ENCODE results near the gene THBS4.

THBS4 gene

DNA sequence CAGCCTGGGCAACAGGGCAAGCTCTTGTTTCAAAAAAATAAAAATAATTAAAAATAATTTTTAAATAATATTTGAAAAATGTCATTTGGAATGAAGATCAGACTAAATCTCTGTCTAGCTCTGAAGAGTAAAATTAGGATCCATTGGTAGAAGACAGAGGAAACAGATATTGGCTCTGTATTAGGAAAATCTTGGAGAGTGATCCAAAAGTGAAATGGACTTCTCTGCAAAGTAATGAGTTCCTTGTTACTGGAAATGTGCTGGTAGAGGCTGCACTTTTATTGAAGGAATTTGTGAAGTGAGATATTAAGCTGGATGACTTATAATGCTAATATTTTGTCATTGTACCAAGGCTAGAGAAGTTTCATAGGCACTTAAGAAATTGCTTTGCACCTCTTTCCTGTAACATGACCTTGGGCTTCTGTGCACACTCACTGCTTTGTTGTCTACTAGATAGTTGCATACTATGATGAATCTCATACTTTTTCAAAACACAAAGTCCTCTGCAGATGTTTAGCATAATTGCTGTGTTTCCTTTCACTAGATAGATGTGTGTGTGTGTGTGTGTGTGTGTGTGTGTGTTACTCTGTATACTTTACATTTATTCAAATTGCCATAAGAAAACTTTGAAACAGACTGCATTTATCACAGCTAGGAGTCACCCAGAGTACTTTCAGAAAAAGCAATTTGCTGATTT is 13.1 kb downstream of the THBS4 start:
- no peak for DNase-seq (ENCODE audit: low read depth)

DNA sequence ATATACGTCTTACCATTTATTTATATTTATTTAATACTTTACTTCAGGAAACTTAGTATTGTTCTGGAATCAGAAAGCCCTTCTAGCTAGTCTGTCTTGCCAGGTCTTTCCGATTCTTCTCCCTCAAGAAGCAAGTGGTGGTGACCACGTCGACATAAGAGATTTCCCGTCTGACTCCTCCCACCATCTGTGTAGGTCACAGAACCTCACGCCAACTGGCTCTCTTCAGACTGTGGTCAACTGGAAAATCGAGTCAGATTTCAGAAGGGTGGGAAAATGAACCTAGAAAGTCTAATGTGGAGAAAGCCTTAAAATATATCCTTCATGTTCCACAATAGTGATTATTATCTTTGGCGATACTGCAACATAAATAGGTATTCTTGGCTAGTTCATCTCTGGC is 17.3 kb downstream of the THBS4 start:
- no peak for DNase-seq (ENCODE audit: low read depth)

DNA sequence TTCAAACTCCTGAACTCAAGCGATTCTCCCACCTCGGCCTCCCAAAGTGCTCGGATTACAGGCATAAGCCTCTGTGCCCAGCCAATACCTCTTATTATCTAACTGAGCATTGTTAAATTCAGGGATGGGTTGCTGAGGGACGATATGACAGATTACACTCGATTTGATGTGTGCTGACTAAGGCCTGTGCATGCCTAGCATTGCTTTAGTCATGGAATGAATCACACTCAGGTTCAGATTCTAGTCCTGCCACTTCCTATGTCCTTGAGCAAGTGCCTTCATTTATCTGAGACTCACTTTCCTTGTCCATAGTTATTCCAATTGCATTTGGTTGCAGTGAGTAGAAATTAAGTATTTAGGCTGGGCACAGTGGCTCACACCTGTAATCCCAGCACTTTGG is 19.5 kb downstream of the THBS4 start:
- DNase-seq (ENCODE audit: low read depth): no peak

DNA sequence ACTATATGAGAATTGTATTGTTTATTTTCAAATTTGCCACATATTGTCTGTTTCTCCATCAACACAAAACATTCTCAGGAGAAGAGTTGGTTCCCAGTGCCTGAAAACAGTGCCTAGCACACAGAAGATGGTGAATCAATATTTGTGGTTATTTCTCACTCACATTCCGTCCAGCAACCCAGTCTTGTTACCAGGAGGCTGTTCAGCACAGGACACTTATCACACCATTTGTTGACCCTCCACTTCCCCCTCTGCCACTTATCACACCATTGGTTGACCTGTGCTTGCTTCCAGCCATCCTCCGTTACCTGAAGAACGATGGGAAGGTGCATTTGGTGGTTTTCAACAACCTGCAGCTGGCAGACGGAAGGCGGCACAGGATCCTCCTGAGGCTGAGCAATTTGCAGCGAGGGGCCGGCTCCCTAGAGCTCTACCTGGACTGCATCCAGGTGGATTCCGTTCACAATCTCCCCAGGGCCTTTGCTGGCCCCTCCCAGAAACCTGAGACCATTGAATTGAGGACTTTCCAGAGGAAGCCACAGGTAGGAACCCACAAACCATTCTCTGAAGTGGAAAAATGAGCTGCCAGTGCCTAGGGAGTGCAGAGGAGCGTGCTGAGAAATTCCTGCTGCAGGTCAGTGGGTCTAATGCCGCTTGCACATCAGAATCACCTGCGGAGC is 20.5 kb downstream of the THBS4 start:
- DNase-seq (ENCODE audit: low read depth): no peak

DNA sequence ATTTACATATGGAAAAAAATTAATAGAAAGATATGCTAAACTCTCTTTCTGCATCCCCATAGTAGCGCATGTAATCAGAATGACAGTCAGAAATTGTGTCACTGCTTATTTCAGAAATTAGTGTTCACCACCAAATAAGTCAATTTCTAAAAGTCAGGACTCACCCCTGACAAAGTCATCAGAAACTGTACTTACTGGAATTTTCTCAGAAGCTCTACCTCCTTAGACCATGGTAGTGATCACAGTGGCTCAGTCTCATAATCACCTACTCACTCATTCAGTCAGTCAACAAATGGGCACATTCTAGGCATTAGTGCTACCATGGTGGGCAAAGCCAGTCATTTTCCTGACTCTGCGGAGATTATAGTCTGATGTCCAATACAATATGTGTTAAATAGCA is 22.0 kb downstream of the THBS4 start:
- DNase-seq (ENCODE audit: low read depth): no peak

DNA sequence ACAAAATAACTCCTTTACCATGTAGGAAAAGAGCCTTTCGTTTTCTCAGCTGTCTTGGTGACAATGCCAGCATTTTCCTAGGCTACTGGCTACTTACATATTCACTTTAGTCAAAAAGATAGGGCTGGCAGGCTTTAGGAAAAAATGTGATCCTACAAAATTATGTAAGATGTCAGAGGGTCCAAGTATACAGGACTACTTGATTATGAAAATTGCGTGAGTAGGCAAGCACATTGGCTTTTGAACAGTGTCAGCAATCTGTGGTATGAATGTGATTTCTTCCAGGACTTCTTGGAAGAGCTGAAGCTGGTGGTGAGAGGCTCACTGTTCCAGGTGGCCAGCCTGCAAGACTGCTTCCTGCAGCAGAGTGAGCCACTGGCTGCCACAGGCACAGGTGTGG is 22.8 kb downstream of the THBS4 start:
- no peak for DNase-seq (ENCODE audit: low read depth)

DNA sequence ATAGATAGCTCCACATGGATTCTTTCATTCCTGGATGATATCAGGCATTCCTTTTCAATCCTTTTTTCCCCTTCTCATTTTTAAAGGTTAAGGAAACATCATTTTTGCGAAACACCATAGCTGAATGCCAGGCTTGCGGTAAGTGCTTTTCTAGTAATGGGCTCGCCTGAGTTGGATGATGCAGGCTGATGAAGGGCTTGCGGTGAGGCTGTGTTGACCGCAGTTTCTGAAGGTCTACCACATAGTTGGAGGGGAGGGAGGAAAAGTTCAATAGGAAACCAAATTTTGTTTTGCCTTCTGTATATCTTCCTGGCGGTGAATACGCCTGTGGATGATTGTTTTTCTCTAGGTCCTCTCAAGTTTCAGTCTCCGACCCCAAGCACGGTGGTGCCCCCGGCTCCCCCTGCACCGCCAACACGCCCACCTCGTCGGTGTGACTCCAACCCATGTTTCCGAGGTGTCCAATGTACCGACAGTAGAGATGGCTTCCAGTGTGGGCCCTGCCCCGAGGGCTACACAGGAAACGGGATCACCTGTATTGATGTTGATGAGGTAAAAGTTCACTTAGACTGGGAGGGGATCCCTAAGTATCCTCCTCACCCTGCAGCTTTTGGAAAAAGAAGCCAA is 24.3 kb downstream of the THBS4 start:
- DNase-seq (ENCODE audit: low read depth): no peak

DNA sequence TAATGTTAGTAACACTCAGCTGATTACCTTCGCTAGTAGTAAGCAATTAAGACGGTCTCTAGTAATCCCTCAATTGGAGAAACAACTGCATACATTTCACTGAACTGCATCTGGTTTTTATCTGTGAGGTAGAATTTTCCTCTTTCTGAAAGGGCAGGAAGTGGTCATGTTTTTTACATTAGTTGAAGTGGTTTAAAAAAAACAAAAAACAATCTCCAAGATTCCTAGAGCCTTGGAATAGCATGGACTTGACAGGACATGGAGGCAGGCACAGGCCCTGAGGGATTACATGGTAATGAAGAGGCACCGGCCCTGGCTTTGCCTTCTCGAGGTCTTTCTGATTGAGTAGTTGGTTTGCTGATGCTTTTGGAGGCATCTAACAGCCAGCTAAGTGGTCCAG is 25.8 kb downstream of the THBS4 start:
- no peak for DNase-seq (ENCODE audit: low read depth)

DNA sequence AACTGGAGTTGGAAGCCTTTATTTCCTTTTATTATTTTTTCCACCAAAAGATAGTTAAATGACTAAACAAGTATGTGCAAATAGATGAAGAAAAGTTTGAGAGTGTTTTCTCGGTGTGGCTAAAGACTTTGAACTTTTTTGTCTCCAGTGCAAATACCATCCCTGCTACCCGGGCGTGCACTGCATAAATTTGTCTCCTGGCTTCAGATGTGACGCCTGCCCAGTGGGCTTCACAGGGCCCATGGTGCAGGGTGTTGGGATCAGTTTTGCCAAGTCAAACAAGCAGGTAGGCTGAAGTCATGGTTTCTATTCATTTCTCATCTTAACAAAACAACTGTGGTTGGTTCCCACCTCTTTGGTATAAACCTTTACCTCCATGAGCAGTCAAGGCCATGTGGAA is 26.4 kb downstream of the THBS4 start:
- no peak for DNase-seq (ENCODE audit: low read depth)

DNA sequence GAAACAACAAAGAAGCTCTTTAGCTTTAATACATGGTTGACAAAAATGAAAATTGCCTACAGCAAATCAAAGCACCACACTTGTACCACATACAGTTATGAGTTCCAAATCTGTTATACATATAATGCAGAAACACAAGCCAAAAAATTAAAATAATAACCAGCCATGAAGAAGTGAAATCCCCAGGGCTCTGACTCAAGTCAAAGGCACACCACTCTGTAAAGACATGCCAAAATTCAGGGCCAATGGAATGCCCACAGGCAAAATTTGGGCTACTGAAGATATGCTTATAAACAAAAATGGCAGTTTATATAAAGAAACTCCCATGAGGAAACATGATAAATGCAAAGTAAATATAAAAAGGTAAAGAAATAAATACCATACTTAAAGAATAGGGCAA is 29.0 kb downstream of the THBS4 start:
- DNase-seq (ENCODE audit: low read depth): no peak

DNA sequence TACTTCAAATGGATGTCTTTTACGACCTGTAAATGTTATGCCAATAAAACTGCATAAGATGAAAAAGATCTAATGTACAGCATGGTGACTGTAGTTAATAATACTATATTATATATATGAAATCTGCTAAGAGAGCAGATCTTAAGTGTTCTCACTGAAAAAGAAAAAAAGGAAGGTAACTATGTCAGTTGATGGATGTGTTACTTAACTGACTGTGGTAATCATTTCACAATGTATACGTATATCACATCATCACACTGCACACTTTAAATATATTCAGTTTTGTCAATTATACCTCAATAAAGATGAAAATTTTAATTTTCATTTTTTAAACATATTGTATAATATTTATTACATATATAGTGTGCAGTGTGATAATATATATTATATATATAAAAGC is 31.9 kb downstream of the THBS4 start:
- no peak for DNase-seq (ENCODE audit: low read depth)

DNA sequence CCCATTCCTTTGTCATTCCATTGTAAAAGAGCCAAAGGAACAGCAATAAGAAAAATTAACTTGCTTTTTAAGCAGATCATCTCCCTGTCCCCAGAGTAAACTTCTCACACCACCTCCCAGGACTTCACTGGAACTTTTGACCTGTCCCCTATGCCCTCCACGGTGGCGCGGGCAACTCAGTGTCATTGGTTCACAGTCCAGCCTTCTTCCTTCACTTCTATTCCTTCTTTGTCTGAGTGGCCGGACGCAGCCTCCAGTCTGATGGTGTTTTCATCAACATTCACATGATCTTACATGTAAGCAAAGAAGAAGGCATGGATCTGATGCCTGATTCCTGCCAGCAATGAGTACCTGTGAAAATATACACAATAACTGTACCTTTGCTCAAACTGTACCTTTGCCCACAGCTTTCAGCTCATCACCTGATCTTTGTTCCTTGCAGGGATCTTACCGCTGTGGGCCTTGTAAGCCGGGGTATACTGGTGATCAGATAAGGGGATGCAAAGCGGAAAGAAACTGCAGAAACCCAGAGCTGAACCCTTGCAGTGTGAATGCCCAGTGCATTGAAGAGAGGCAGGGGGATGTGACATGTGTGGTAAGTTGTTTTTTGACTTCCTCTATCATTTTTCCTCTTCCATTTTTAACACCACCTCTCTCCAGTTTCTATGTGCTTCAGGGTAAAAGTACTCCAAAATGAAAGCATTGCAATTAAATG is 32.5 kb downstream of the THBS4 start:
- DNase-seq (ENCODE audit: low read depth): no peak

DNA sequence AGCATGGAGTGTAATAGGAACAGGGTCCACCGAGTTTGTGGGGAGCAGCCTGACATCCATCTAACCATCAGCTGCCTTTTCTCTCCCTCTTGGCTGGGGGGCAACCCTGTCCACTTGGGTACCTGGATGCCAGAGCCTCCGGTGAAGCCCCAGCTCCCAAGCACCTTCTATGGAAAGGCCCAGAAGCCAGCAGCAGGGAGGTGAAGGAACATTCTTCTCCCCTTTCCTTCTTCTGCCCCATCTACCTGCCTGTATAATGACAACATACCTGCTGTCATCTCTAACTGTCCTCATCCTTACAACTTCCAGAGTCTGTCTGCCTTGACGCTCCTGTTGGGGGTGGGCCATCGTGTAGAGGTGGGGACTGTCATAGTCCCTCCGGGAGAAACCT is 33.1 kb downstream of the THBS4 start:
- DNase-seq (ENCODE audit: low read depth): no peak

DNA sequence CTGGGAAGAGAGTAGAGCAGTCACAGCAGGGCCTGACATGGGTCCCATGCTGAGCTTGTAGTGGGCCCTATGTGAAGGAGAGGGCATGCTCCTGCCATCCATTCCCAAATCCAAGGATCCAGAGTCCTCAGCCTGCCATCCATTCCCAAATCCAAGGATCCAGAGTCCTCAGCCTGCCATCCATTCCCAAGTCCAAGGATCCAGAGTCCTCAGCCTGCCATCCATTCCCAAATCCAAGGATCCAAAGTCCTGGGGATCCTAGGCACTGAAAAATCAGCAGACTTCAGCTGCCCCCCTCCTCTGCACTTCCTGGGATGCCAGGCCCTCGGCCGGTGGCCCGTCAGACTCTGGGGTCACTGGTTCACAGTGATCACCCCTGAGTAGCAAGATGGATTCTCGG is 33.6 kb downstream of the THBS4 start:
- DNase-seq (ENCODE audit: low read depth): no peak

DNA sequence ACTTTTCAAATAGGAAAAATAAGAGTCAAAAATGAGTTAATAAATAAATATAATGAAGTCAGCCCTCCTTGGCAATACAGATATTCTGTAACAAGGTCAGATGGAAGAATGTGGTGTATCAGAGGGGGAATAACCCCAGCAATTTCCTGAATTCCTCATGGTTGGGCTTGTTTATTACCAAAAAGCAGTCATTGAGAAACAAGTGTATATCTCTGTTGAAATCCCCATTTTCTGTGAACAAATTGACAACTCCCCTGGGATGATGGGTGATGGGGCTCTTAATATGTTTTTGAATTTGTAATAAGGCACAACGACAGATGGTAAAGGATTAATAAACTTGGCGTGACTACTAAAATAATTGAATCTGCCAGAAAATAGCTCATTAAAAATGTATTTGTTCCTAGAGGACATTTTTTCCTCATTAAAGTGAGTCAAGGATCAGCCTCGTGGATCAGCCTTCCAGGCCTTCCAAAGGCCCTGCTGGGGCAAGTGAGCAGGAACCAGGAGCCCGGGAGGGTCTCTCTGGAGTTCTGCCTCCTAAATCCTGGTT is 34.2 kb downstream of the THBS4 start:
- DNase-seq (ENCODE audit: low read depth): no peak

DNA sequence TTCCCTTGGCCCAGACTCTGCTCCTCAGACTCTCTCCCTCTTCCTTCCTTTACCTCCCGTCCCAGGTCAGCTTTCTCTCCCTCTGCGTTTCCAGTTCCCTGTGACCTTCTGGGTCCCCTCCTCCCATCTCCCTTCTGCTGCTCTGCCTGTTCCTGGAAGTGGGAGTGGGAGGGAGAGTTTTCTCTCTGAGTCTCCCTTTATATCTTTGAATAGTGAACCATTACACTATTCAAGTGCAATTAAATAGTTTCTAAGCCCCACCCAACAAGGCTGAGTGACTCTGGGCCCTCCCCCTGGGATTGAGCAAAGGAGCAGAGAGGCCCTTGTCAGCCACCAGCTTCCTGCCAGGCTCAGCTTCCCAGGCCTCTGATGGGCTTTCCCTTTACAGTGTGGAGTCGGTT is 34.8 kb downstream of the THBS4 start:
- no peak for DNase-seq (ENCODE audit: low read depth)

DNA sequence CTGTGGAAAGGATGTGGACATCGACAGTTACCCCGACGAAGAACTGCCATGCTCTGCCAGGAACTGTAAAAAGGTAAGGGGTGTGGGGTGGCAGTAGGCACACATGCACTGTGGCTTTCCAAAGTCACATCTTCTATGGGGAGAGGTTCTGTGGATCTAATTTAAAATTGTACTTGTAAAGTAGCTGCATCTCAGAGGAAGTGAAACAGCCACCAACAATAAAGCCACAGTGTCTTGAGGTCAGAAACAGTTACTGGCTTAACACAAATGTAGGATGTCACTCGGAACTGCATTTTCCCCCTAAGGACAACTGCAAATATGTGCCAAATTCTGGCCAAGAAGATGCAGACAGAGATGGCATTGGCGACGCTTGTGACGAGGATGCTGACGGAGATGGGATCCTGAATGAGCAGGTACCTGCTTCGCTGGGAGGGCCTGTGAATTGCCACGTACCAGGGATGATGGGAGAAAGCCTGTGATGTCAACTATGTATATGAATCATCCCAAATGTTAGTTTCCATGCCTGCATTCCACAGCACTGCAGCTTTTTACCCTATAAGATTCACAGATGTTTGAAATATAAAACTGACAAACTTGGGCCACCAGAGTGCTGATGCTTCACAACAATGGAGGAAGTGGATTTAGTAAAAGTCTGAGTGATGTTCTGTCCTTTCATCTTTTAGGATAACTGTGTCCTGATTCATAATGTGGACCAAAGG is 35.3 kb downstream of the THBS4 start:
- no peak for DNase-seq (ENCODE audit: low read depth)

DNA sequence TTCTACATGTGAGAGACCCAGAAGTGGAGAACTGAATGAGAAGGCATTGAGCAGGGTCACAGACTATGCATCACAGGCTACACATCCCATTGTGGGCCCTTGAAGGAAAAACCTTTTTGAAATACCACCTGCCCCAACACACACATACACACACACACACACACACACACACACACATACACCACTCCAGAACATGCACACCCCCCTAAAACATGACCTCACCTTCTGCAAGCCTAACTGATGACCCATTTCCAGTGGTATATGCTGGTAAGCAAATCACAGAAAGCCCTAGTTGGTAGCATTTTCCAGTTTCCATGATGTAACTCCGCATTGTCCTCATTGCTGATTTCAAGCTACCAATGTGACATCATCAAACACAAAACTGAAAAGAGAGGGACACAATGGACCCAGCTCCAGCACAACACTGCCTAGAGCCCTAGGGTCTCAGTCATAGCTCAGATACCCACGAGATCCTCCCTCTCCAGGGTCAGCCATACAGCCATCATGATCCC is 36.4 kb downstream of the THBS4 start:
- DNase-seq (ENCODE audit: low read depth): no peak

DNA sequence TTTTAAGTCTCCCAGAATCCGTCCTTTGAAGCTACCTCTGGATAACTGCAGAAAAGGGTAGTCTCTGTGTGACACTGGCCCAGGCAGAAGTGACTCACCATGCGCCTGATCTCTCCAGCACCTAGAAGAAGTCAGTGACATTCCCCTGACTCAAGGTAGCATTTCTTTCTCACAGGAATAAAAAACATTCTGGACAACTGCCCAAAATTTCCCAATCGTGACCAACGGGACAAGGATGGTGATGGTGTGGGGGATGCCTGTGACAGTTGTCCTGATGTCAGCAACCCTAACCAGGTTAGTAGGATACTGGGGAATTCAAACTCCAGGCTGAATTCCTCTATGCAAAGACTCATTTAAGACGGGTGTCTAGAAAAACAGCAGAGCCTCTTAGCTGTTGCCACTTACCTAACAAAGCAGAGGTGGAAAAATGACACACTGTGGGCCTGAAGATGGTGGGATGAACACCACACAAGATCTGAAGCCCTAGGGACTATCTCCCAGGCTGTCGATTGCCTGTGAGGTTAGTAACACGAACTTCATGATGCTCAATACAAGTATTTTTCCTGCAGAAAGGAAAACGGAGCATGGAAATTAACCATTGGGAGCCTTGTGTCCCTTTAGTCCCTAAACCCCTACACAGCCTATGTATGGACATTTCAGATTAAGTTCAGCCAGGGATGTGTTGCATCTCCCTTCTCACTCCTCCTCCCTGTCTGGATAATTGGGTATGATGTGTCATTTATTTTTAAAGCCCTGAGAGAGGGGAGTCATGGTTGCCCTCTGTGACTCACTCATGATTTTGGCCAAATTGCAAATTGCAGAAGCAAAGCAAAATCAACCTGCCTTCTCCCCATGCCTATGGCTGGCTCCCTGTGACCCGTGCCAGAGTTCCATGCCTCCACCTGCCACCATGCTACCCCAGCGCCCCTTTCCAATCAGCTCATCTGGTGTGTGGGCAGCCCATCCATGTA is 37.2 kb downstream of the THBS4 start:
- no peak for DNase-seq (ENCODE audit: low read depth)

All from stimulated activated CD4-positive, alpha-beta T cell treated with anti-CD3 and anti-CD28 coated beads, Interleukin-2, amount 100 ng/mL, for 4 hours (primary cell).